ENCODE measurements around the gene RPP38. TPM values are rescaled to one million over a fixed set of nuclear protein-coding genes. Genes with fewer than 3 reads are reported as not detected.

The RPP38 gene
- total RNA-seq, 2 donors from 2014 or later, result 17.7 to 21.0 TPM

DNA sequence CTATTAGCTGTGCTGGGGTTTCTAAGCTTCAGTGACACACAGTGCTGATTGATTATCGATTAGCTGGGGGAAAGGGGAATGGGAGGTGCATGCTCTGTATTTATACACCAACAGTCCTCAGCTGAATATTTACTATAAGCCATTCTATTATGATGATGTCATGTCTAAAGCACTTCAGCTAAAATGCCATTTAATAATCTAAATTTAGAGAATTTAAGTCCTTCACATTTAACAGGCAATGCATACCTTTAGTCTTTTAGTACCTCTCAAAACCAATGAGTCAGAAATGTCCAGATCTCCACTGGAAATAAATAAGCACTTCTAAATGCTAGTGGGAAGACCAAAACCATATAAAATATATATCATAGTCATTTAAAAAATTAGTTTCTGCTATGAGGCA, 24.6 kb downstream of the RPP38 start:
- Mint-ChIP-seq H3K9me3 (no peaks in the 10 kb centered on the region), H3K36me3 (ENCODE audit: insufficient read depth in 2 of 2) (peaks cover 7 to 32% of the 10 kb centered on the region in 2 donors), H3K27ac (peak overlapping the region; percentile 57), H3K4me3 (no peak overlapping the region), H3K27me3 (ENCODE audit: low read depth) (no peaks in the 10 kb centered on the region), H3K4me1 (ENCODE audit: low read depth) (peaks cover 37% of the 10 kb centered on the region)
- DNase-seq (no peak), ATAC-seq (replicated peaks in 1 of 2) (no peak)

- Mint-ChIP-seq H3K4me1 (ENCODE audit: low read depth) (peaks cover 37% of the 10 kb centered on the region), H3K9me3 (no peaks in the 10 kb centered on the region), H3K27ac (peak overlapping the region; percentile 97), H3K4me3 (peak overlapping the region; percentile 66 to 81), H3K36me3 (ENCODE audit: insufficient read depth in 2 of 2) (peaks cover 7 to 32% of the 10 kb centered on the region in 2 donors), H3K27me3 (ENCODE audit: low read depth) (no peaks in the 10 kb centered on the region)
- DNase-seq (peak in 1 of 2 donors; percentile 36), ATAC-seq (replicated peaks in 1 of 2) (peak; percentile 61 to 64)
Observed at GRCh38 chr10:15122477-15123030, 25.4 kb downstream of the RPP38 start.

DNA sequence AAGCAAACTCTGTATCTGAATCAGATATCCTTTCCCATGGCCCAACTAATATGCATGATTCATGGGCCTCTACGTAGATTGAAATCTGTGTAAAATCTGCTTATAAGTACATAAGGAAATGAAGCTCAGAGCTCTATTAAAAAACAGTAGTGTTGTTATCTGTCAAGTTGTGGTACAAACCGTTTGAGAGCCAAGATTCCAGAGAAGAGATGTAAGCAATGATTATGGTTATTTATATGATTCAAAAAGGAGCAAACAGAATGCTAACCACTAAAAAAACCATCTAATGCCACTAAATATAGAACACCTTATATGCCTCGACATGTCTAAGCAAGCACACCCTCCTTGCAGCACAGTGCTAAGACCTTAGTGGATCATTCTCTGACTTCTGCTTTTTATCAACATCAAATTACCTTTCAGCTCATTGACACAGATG, 26.6 kb downstream of the RPP38 start:
- H3K36me3 Mint-ChIP-seq (ENCODE audit: insufficient read depth in 2 of 2), result peaks cover 7 to 38% of the 10 kb centered on the region in 2 donors
- DNase-seq (no peak), ATAC-seq (replicated peaks in 1 of 2) (peak; percentile 84 to 87)
- no peaks in the 10 kb centered on the region for H3K9me3 Mint-ChIP-seq
- peak overlapping the region; percentile 66 to 70 for H3K4me3 Mint-ChIP-seq
- H3K27ac Mint-ChIP-seq, result peak overlapping the region; percentile 97
- peaks cover 44% of the 10 kb centered on the region for H3K4me1 Mint-ChIP-seq (ENCODE audit: low read depth)
- H3K27me3 Mint-ChIP-seq (ENCODE audit: low read depth), result no peaks in the 10 kb centered on the region

GRCh38 chr10:15124190-15124589, 27.0 kb downstream of the RPP38 start:
- Mint-ChIP-seq H3K27ac (peak overlapping the region; percentile 97), H3K4me1 (ENCODE audit: low read depth) (peaks cover 49% of the 10 kb centered on the region), H3K9me3 (no peaks in the 10 kb centered on the region), H3K4me3 (peak overlapping the region; percentile 66 to 70), H3K36me3 (ENCODE audit: insufficient read depth in 2 of 2) (peaks cover 7 to 38% of the 10 kb centered on the region in 2 donors), H3K27me3 (ENCODE audit: low read depth) (no peaks in the 10 kb centered on the region)
- ATAC-seq (replicated peaks in 1 of 2) (no peak), DNase-seq (no peak)

DNA sequence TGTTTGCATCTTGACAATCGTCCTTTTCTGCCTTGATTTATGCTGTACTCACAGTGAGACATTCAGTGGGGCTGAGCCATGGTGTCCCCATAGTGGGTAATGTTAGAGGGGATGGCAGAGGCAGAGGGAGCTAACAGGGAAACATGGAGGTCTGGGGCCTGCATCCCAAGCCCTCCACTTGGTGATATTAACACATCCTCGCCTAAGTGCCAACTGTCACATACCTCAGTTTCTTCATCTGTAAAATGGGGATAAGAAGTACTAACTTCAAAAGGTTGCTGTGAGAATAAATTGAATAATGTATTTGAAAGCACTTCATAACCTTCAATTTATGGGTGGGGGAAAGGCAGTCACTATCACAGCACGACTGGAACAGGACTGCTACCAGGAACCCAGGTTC, 27.8 kb downstream of the RPP38 start:
- DNase-seq (no peak), ATAC-seq (replicated peaks in 1 of 2) (no peak)
- Mint-ChIP-seq H3K4me3 (peak overlapping the region in 1 of 2 donors; percentile 24), H3K27ac (peak overlapping the region; percentile 42), H3K4me1 (ENCODE audit: low read depth) (peaks cover 54% of the 10 kb centered on the region), H3K9me3 (no peaks in the 10 kb centered on the region), H3K36me3 (ENCODE audit: insufficient read depth in 2 of 2) (peaks cover 7 to 37% of the 10 kb centered on the region in 2 donors), H3K27me3 (ENCODE audit: low read depth) (no peaks in the 10 kb centered on the region)

DNA sequence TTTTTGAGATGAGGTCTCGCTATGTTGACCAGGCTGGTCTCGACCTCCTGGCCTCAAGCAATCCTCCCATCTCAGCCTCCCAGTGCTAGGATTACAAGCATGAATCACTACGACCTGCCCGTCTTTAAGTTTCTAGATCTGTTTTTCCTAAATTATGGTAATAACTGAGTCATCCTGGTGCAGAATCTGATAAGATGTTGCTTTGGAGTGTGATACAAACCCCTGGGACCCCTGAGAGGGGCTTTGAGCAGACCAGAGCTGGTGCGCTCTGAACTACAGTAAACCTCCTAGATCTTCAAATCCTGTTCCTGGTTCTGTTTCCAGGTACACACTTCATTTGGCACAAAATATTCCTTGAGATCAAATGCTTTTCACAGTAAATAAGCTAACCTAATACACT, 34.2 kb downstream of the RPP38 start:
- Mint-ChIP-seq H3K36me3 (ENCODE audit: insufficient read depth in 2 of 2) (peaks cover 7 to 29% of the 10 kb centered on the region in 2 donors), H3K4me1 (ENCODE audit: low read depth) (peaks cover 20% of the 10 kb centered on the region), H3K9me3 (no peaks in the 10 kb centered on the region), H3K27me3 (ENCODE audit: low read depth) (no peaks in the 10 kb centered on the region), H3K4me3 (no peak overlapping the region), H3K27ac (peak overlapping the region; percentile 65)
- DNase-seq (no peak), ATAC-seq (replicated peaks in 1 of 2) (no peak)

GRCh38 chr10:15136129-15137035, 39.2 kb downstream of the RPP38 start:
- Mint-ChIP-seq H3K4me1 (ENCODE audit: low read depth) (peaks cover 27% of the 10 kb centered on the region), H3K27ac (peak overlapping the region; percentile 75)
- DNase-seq, result no peak

GRCh38 chr10:15137036-15137359, 39.8 kb downstream of the RPP38 start:
- no peaks in the 10 kb centered on the region for H3K27me3 Mint-ChIP-seq (ENCODE audit: low read depth)
- H3K36me3 Mint-ChIP-seq (ENCODE audit: insufficient read depth in 2 of 2), result peaks cover 3 to 23% of the 10 kb centered on the region in 2 donors
- no peak for ATAC-seq (replicated peaks in 1 of 2)
- H3K9me3 Mint-ChIP-seq, result no peaks in the 10 kb centered on the region
- no peak overlapping the region for H3K4me3 Mint-ChIP-seq
- no peak for DNase-seq
- H3K27ac Mint-ChIP-seq, result no peak overlapping the region
- H3K4me1 Mint-ChIP-seq (ENCODE audit: low read depth), result peaks cover 34% of the 10 kb centered on the region

More at GRCh38 chr10:15136129-15137035, 39.2 kb downstream of the RPP38 start:
- H3K9me3 Mint-ChIP-seq, result no peaks in the 10 kb centered on the region
- no peak overlapping the region for H3K4me3 Mint-ChIP-seq
- no peaks in the 10 kb centered on the region for H3K27me3 Mint-ChIP-seq (ENCODE audit: low read depth)
- ATAC-seq (replicated peaks in 1 of 2), result no peak
- peaks cover 4 to 23% of the 10 kb centered on the region in 2 donors for H3K36me3 Mint-ChIP-seq (ENCODE audit: insufficient read depth in 2 of 2)

GRCh38 chr10:15137636-15138035, 40.5 kb downstream of the RPP38 start:
- Mint-ChIP-seq H3K27me3 (ENCODE audit: low read depth) (no peaks in the 10 kb centered on the region), H3K36me3 (ENCODE audit: insufficient read depth in 2 of 2) (peaks cover 3 to 23% of the 10 kb centered on the region in 2 donors), H3K4me3 (no peak overlapping the region), H3K4me1 (ENCODE audit: low read depth) (peaks cover 40% of the 10 kb centered on the region), H3K27ac (peak overlapping the region; percentile 61), H3K9me3 (no peaks in the 10 kb centered on the region)
- no peak for ATAC-seq (replicated peaks in 1 of 2)
- no peak for DNase-seq

DNA sequence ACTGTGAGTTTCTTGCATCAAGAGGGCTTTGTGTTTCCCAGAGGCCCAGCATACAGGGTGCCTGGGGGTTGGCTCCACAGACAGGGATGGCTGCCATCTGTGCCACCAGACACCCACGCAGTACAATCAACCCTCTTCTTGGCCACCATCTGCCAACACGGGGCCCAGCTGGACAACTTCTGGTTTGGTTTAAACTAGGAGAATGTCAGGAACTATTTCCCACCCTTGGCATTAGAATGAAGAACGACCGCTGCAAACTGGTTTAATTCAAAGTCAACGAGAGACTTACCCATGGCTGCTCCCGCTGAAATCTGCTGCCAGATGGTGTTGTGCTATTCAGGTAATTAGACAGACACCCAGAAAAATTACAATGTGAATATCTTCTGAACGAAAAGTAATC, 43.5 kb downstream of the RPP38 start:
- H3K36me3 Mint-ChIP-seq (ENCODE audit: insufficient read depth in 2 of 2), result peaks cover 3 to 12% of the 10 kb centered on the region in 2 donors
- DNase-seq (no peak), ATAC-seq (replicated peaks in 1 of 2) (no peak)
- no peaks in the 10 kb centered on the region for H3K9me3 Mint-ChIP-seq
- peak overlapping the region; percentile 84 to 90 for H3K4me3 Mint-ChIP-seq
- peaks cover 71% of the 10 kb centered on the region for H3K4me1 Mint-ChIP-seq (ENCODE audit: low read depth)
- no peaks in the 10 kb centered on the region for H3K27me3 Mint-ChIP-seq (ENCODE audit: low read depth)
- H3K27ac Mint-ChIP-seq, result no peak overlapping the region

- no peaks in the 10 kb centered on the region for H3K9me3 Mint-ChIP-seq
- ATAC-seq (replicated peaks in 1 of 2) (peak; percentile 91 to 92), DNase-seq (peak; percentile 29 to 49)
- peaks cover 77% of the 10 kb centered on the region for H3K4me1 Mint-ChIP-seq (ENCODE audit: low read depth)
- H3K27ac Mint-ChIP-seq, result peak overlapping the region; percentile 8
- peaks cover 3 to 12% of the 10 kb centered on the region in 2 donors for H3K36me3 Mint-ChIP-seq (ENCODE audit: insufficient read depth in 2 of 2)
- H3K4me3 Mint-ChIP-seq, result peak overlapping the region; percentile 84 to 90
- no peaks in the 10 kb centered on the region for H3K27me3 Mint-ChIP-seq (ENCODE audit: low read depth)
Observed at GRCh38 chr10:15141136-15142054, 44.2 kb downstream of the RPP38 start.

DNA sequence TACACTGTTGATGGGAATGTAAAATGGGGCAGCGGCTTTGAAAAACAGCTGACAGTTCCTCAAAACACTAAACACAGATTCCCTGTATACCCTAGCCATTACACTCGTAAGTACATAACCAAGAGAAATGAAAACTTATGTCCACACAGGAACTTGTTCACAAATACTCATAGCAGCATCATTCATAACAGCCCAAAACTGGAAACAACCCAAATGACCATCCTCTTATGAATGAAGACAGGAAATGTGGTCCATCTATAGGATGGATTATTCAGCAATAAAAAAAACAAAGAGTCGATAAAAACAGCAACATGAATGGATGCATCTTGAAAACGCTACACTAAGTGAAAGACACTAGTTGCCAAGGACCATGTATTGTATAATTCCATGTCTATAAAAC, 47.6 kb downstream of the RPP38 start:
- Mint-ChIP-seq H3K27ac (no peak overlapping the region), H3K4me3 (no peak overlapping the region), H3K9me3 (no peaks in the 10 kb centered on the region), H3K36me3 (ENCODE audit: insufficient read depth in 2 of 2) (peaks cover 0 to 5% of the 10 kb centered on the region in 2 donors), H3K27me3 (ENCODE audit: low read depth) (no peaks in the 10 kb centered on the region), H3K4me1 (ENCODE audit: low read depth) (peaks cover 70% of the 10 kb centered on the region)
- no peak for DNase-seq
- ATAC-seq (replicated peaks in 1 of 2), result no peak
